KMS-11 (cell line): ENCODE data around the gene SLC26A3.

Experiments
- H2AFZ ChIP-seq: fragments of 200-600 bp; sonication (generic); 2 replicates; pipeline ENCODE4 v1.6.1; 2016; ENCODE audit warnings: antibody characterized with exemption, mixed run types, low read depth
- H3K27ac ChIP-seq: fragments of 200-600 bp; sonication (generic); 2 replicates; pipeline ENCODE4 v1.6.1; 2016; ENCODE audit warnings: mild to moderate bottlenecking, mixed run types
- H3K27me3 ChIP-seq: fragments of 200-600 bp; sonication (generic); 2 replicates; pipeline ENCODE4 v1.6.1; 2017; ENCODE audit warnings: mild to moderate bottlenecking, low read depth, mixed run types, moderate library complexity; ENCODE audit not compliant: insufficient read depth
- H3K36me3 ChIP-seq: fragments of 200-600 bp; sonication (generic); 2 replicates; pipeline ENCODE4 v1.6.1; 2017; ENCODE audit warnings: mild to moderate bottlenecking, mixed run types; ENCODE audit not compliant: insufficient read depth
- H3K4me1 ChIP-seq: fragments of 200-600 bp; sonication (generic); 2 replicates; pipeline ENCODE4 v1.6.1; 2016; ENCODE audit warnings: mild to moderate bottlenecking, low read depth, mixed run types; ENCODE audit not compliant: poor library complexity, severe bottlenecking
- H3K4me2 ChIP-seq: fragments of 200-600 bp; sonication (generic); 2 replicates; pipeline ENCODE4 v1.7.0; 2016; ENCODE audit warnings: mild to moderate bottlenecking, mixed run types
- H3K4me3 ChIP-seq: fragments of 200-600 bp; sonication (generic); IDR thresholded peaks from 2 replicates; pipeline ENCODE4 v1.6.1; 2017; ENCODE audit warnings: low read depth, low read length, mixed read lengths; ENCODE audit not compliant: insufficient read depth
- H3K79me2 ChIP-seq: fragments of 200-600 bp; sonication (generic); 2 replicates; pipeline ENCODE4 v1.6.1; 2016; ENCODE audit warnings: low read depth, mixed run types; ENCODE audit not compliant: insufficient read depth
- H3K9ac ChIP-seq: fragments of 200-600 bp; sonication (generic); 2 replicates; pipeline ENCODE4 v1.6.1; 2016; ENCODE audit warnings: mild to moderate bottlenecking, mixed run types
- H4K20me1 ChIP-seq: fragments of 200-600 bp; sonication (generic); 2 replicates; pipeline ENCODE4 v1.6.1; 2016; ENCODE audit warnings: mild to moderate bottlenecking, mixed run types; ENCODE audit not compliant: insufficient read depth
- CTCF ChIP-seq: fragments of 200-600 bp; sonication (generic); conservative IDR thresholded peaks from 2 replicates; pipeline ENCODE4 v1.6.1; 2017; ENCODE audit warnings: low read depth, mild to moderate bottlenecking, antibody characterized with exemption, low read length, moderate library complexity, mixed read lengths

SLC26A3 gene

GRCh38 chr7:107758667-107759066, 44.4 kb downstream of the SLC26A3 start:
- Histone ChIP-seq H3K36me3 (peaks cover 18% of the 10 kb centered on the region; the same call in 1 of the 2 replicates), H2AFZ (no peak overlapping the region), H3K79me2 (no peaks in the 10 kb centered on the region), H4K20me1 (no peaks in the 10 kb centered on the region), H3K9ac (no peak overlapping the region), H3K27ac (no peak overlapping the region), H3K4me3 (no peak overlapping the region), H3K4me1 (no peaks in the 10 kb centered on the region), H3K4me2 (no peak overlapping the region), H3K27me3 (no peaks in the 10 kb centered on the region)
- TF ChIP-seq CTCF, result no peak

GRCh38 chr7:107754642-107755041, 48.4 kb downstream of the SLC26A3 start:
- Histone ChIP-seq H3K4me1 (no peaks in the 10 kb centered on the region), H3K9ac (no peak overlapping the region), H3K4me3 (no peak overlapping the region), H3K27ac (no peak overlapping the region), H3K27me3 (no peaks in the 10 kb centered on the region), H3K36me3 (peaks cover 21% of the 10 kb centered on the region; the same call in 1 of the 2 replicates), H2AFZ (no peak overlapping the region), H3K79me2 (no peaks in the 10 kb centered on the region; the same call in 1 of the 2 replicates), H3K4me2 (no peak overlapping the region), H4K20me1 (no peaks in the 10 kb centered on the region)
- TF ChIP-seq CTCF, result peak; percentile 52

- no peak for TF ChIP-seq CTCF
- Histone ChIP-seq H3K27me3 (no peaks in the 10 kb centered on the region), H3K4me3 (no peak overlapping the region), H2AFZ (no peak overlapping the region), H3K4me1 (peaks cover 12% of the 10 kb centered on the region), H4K20me1 (peaks cover 10% of the 10 kb centered on the region), H3K9ac (no peak overlapping the region), H3K27ac (no peak overlapping the region), H3K4me2 (no peak overlapping the region), H3K36me3 (peaks cover 7% of the 10 kb centered on the region; the same call in 1 of the 2 replicates), H3K79me2 (peaks cover 35% of the 10 kb centered on the region)
Observed at GRCh38 chr7:107751113-107751512, 51.9 kb downstream of the SLC26A3 start.

- H4K20me1 ChIP-seq, result peaks cover 21% of the 10 kb centered on the region
- no peaks in the 10 kb centered on the region for H3K36me3 ChIP-seq
- no peak overlapping the region for H3K4me3 ChIP-seq
Observed at GRCh38 chr7:107746006-107746405, 57.0 kb downstream of the SLC26A3 start.

More at GRCh38 chr7:107746006-107746405, 57.0 kb downstream of the SLC26A3 start:
- H2AFZ ChIP-seq, result no peak overlapping the region
- H3K4me2 ChIP-seq, result peak overlapping the region; percentile 82
- H3K4me1 ChIP-seq, result peaks cover 40% of the 10 kb centered on the region
- TF ChIP-seq CTCF, result no peak
- H3K9ac ChIP-seq, result no peak overlapping the region
- peaks cover 57% of the 10 kb centered on the region for H3K79me2 ChIP-seq
- no peak overlapping the region for H3K27ac ChIP-seq
- no peaks in the 10 kb centered on the region for H3K27me3 ChIP-seq
